ENCODE measurements around the gene ZNF474. TPM values are rescaled to one million over a fixed set of nuclear protein-coding genes. Genes with fewer than 3 reads are reported as not detected.

The ZNF474 gene
- total RNA-seq, 4 donors from 2014 or later, result 1.0 to 2.0 (median 1.4) TPM; not detected in 1

GRCh38 chr5:122165559-122166078, 36.3 kb downstream of the ZNF474 start:
- H3K27ac ChIP-seq, result no peak overlapping the region
- TF ChIP-seq POLR2A (IDR thresholded peaks at IDR 0.05) (no peak), EP300 (IDR thresholded peaks at IDR 0.05) (no peak), POLR2AphosphoS5 (IDR thresholded peaks at IDR 0.05) (no peak), CTCF (IDR thresholded peaks at IDR 0.05) (no peak)
- no peaks in the 10 kb centered on the region for H3K27me3 ChIP-seq
- no peak for DNase-seq (ENCODE audit: low spot score in 2 of 2)
- 85% methylated on average over 3 of the region's 3 CpGs for WGBS
- H3K4me1 ChIP-seq, result peaks cover 28% of the 10 kb centered on the region
- no peaks in the 10 kb centered on the region for H3K9me3 ChIP-seq
- no peak overlapping the region for H3K4me3 ChIP-seq
- no peaks in the 10 kb centered on the region for H3K36me3 ChIP-seq

GRCh38 chr5:122169350-122170103, 40.2 kb downstream of the ZNF474 start:
- 97% methylated on average over 4 of the region's 4 CpGs for WGBS

GRCh38 chr5:122170620-122171019, 41.3 kb downstream of the ZNF474 start:
- 40% methylated on average over 4 of the region's 4 CpGs for WGBS
- Histone ChIP-seq H3K27ac (no peak overlapping the region), H3K9me3 (no peaks in the 10 kb centered on the region), H3K4me3 (no peak overlapping the region), H3K27me3 (no peaks in the 10 kb centered on the region), H3K36me3 (no peaks in the 10 kb centered on the region), H3K4me1 (peaks cover 2% of the 10 kb centered on the region)
- TF ChIP-seq CTCF (IDR thresholded peaks at IDR 0.05) (no peak), EP300 (IDR thresholded peaks at IDR 0.05) (no peak), POLR2A (IDR thresholded peaks at IDR 0.05) (no peak), POLR2AphosphoS5 (IDR thresholded peaks at IDR 0.05) (no peak)
- no peak for DNase-seq (ENCODE audit: low spot score in 2 of 2)

More at GRCh38 chr5:122169350-122170103, 40.2 kb downstream of the ZNF474 start:
- no peaks in the 10 kb centered on the region for H3K9me3 ChIP-seq
- H3K36me3 ChIP-seq, result no peaks in the 10 kb centered on the region
- no peaks in the 10 kb centered on the region for H3K27me3 ChIP-seq
- no peak overlapping the region for H3K27ac ChIP-seq
- H3K4me1 ChIP-seq, result peaks cover 6% of the 10 kb centered on the region
- H3K4me3 ChIP-seq, result no peak overlapping the region
- DNase-seq (ENCODE audit: low spot score in 2 of 2), result no peak
- TF ChIP-seq EP300 (IDR thresholded peaks at IDR 0.05) (no peak), CTCF (IDR thresholded peaks at IDR 0.05) (no peak), POLR2A (IDR thresholded peaks at IDR 0.05) (no peak), POLR2AphosphoS5 (IDR thresholded peaks at IDR 0.05) (no peak)

GRCh38 chr5:122172207-122172606, 42.9 kb downstream of the ZNF474 start:
- 32% methylated on average over 1 of the region's 1 CpG for WGBS
- H3K4me1 ChIP-seq, result peaks cover 2% of the 10 kb centered on the region
- no peak for DNase-seq (ENCODE audit: low spot score in 2 of 2)
- H3K36me3 ChIP-seq, result no peaks in the 10 kb centered on the region
- H3K9me3 ChIP-seq, result no peaks in the 10 kb centered on the region
- no peak for TF ChIP-seq POLR2A (IDR thresholded peaks at IDR 0.05)
- no peak for TF ChIP-seq CTCF (IDR thresholded peaks at IDR 0.05)
- TF ChIP-seq EP300 (IDR thresholded peaks at IDR 0.05), result no peak
- no peak for TF ChIP-seq POLR2AphosphoS5 (IDR thresholded peaks at IDR 0.05)
- no peak overlapping the region for H3K4me3 ChIP-seq
- H3K27me3 ChIP-seq, result no peaks in the 10 kb centered on the region
- H3K27ac ChIP-seq, result no peak overlapping the region
